ENCODE data around the gene ASAP2. TPM values are rescaled to one million over a fixed set of nuclear protein-coding genes. Genes with fewer than 3 reads are reported as not detected.
A peak's percentile ranks its signal among the peaks of the same experiment; 100 is the strongest.

The ASAP2 gene
- total RNA-seq, 1 donor from 2014 or later, result 10.0 TPM

DNA sequence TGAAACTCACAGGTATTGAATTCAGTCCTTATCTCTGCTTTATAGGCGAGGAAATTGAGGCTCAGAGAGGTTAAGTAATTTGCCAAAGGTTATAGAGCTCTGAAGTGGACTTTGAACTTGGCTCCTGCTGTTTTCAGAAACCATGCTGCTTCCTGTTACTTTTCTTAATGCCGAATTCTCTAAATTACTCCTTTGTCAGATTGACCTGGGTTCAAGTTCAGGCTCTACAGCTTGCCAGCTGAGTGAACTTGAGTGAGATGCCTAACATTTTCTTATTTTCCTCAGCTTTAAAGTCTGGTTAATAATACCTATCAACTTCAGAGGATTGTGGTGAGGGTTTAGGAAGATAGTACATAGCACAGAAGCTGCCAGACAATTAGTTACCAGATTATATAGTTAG lies 3.4 kb downstream of the ASAP2 start:
- Histone ChIP-seq H3K4me1 (peaks cover 84% of the 10 kb centered on the region), H3K4me3 (no peak overlapping the region), H3K36me3 (no peaks in the 10 kb centered on the region), H3K27ac (replicated peaks) (peak overlapping the region; percentile 92), H3K9me3 (replicated peaks) (no peaks in the 10 kb centered on the region), H3K27me3 (ENCODE audit: low read depth) (no peaks in the 10 kb centered on the region)
- intact Hi-C loops (cut with micrococcal nuclease), result no loop called here
- DNase-seq, result no peak
- TF ChIP-seq CTCF (IDR thresholded peaks at IDR 0.05; ENCODE audit: borderline replicate concordance), result no peak

- intact Hi-C loops (cut with micrococcal nuclease), result no loop called here
Measured at GRCh38 chr2:9211496-9211895, 4.9 kb downstream of the ASAP2 start.

GRCh38 chr2:9212010-9212635 lies 5.5 kb downstream of the ASAP2 start:
- peaks cover 89% of the 10 kb centered on the region for H3K4me1 ChIP-seq
- no peaks in the 10 kb centered on the region for H3K9me3 ChIP-seq (replicated peaks)
- H3K27me3 ChIP-seq (ENCODE audit: low read depth), result no peaks in the 10 kb centered on the region
- no peak for DNase-seq
- TF ChIP-seq CTCF (IDR thresholded peaks at IDR 0.05; ENCODE audit: borderline replicate concordance), result no peak
- H3K4me3 ChIP-seq, result peak overlapping the region; percentile 16
- peak overlapping the region; percentile 92 for H3K27ac ChIP-seq (replicated peaks)
- intact Hi-C loops (cut with micrococcal nuclease), result no loop called here
- no peaks in the 10 kb centered on the region for H3K36me3 ChIP-seq

More at GRCh38 chr2:9211496-9211895, 4.9 kb downstream of the ASAP2 start:
- no peak overlapping the region for H3K4me3 ChIP-seq
- TF ChIP-seq CTCF (IDR thresholded peaks at IDR 0.05; ENCODE audit: borderline replicate concordance), result no peak
- no peaks in the 10 kb centered on the region for H3K9me3 ChIP-seq (replicated peaks)
- no peaks in the 10 kb centered on the region for H3K36me3 ChIP-seq
- no peaks in the 10 kb centered on the region for H3K27me3 ChIP-seq (ENCODE audit: low read depth)
- DNase-seq, result peak; percentile 66
- peaks cover 85% of the 10 kb centered on the region for H3K4me1 ChIP-seq
- peak overlapping the region; percentile 92 for H3K27ac ChIP-seq (replicated peaks)

DNA sequence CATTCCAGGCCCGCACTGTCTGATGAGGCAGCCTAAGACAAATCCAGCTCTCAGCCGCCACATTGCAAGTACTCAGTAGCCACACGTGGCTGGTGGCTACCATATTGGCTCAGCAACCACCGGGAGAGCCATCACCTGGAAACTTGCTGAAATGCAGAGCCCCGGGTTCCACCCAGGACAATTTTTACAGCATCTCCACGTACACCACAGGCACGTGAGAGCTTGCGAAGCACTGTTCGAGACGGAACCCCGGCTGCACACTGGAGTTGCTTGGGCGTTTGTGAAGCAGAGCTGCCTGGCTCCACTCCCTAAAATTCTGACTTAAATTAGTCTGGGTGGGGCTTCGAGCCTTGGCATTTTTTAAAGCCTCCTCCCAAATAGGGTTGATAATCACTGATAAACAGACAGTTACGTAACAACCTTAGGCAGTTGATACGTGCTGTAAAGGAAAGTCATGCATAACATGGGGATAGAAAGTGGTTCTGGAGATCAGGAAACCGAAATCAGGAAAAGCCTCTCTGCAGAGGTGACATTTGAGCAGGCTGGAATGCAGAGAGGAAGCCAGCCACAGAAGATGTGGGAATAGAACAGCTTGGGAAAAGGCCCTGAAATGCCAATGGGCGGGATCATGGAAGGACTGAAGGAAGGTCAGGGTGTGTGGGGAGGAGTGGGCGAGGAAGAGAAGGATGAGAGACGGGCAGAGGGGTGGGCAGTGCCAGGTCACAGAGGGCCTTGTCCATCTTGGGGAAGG lies 6.2 kb downstream of the ASAP2 start:
- Histone ChIP-seq H3K9me3 (replicated peaks) (no peaks in the 10 kb centered on the region), H3K36me3 (no peaks in the 10 kb centered on the region), H3K27me3 (ENCODE audit: low read depth) (no peaks in the 10 kb centered on the region), H3K4me3 (peak overlapping the region; percentile 16), H3K4me1 (peaks cover 85% of the 10 kb centered on the region), H3K27ac (replicated peaks) (peak overlapping the region; percentile 92)
- no peak for TF ChIP-seq CTCF (IDR thresholded peaks at IDR 0.05; ENCODE audit: borderline replicate concordance)
- intact Hi-C loops (cut with micrococcal nuclease), result no loop called here
- DNase-seq, result no peak

GRCh38 chr2:9213477-9214051 lies 7.0 kb downstream of the ASAP2 start:
- no peak for TF ChIP-seq CTCF (IDR thresholded peaks at IDR 0.05; ENCODE audit: borderline replicate concordance)
- Histone ChIP-seq H3K36me3 (no peaks in the 10 kb centered on the region), H3K4me3 (no peak overlapping the region), H3K27ac (replicated peaks) (peak overlapping the region; percentile 92), H3K4me1 (peaks cover 84% of the 10 kb centered on the region), H3K9me3 (replicated peaks) (no peaks in the 10 kb centered on the region), H3K27me3 (ENCODE audit: low read depth) (no peaks in the 10 kb centered on the region)
- intact Hi-C loops (cut with micrococcal nuclease), result no loop called here
- no peak for DNase-seq
